MM.1S (cell line): ENCODE measurements around the gene HMGCS1.

Experiments
- DNase-seq: peaks from one replicate; pipeline ENCODE4 v3.0.0-alpha.2; 2015
- H2AFZ ChIP-seq: fragments of 300-600 bp; sonication (generic); 2 replicates; pipeline ENCODE4 v1.6.0; 2016; ENCODE audit warnings: antibody characterized with exemption, low read length
- H3F3A ChIP-seq: fragments of 300-600 bp; sonication (generic); 2 replicates; pipeline ENCODE4 v1.6.1; 2016; ENCODE audit warnings: mild to moderate bottlenecking, antibody characterized with exemption, low read length, moderate library complexity, mixed read lengths; ENCODE audit not compliant: insufficient read depth
- H3K27ac ChIP-seq: fragments of 300-600 bp; sonication (generic); 2 replicates; pipeline ENCODE4 v1.5.1; 2016; ENCODE audit warnings: mild to moderate bottlenecking, low read length
- H3K27me3 ChIP-seq: fragments of 300-600 bp; sonication (generic); replicated peaks from 2 replicates; pipeline ENCODE4 v1.6.0; 2016; ENCODE audit warnings: low read length; ENCODE audit not compliant: insufficient read depth
- H3K36me3 ChIP-seq: fragments of 300-600 bp; sonication (generic); replicated peaks from 2 replicates; pipeline ENCODE4 v1.6.1; 2016; ENCODE audit warnings: mild to moderate bottlenecking, low read length, mixed read lengths; ENCODE audit not compliant: insufficient read depth
- H3K4me1 ChIP-seq: fragments of 300-600 bp; sonication (generic); 2 replicates; pipeline ENCODE4 v1.6.1; 2016; ENCODE audit warnings: low read length, mixed read lengths
- H3K4me2 ChIP-seq: fragments of 300-600 bp; sonication (generic); 2 replicates; pipeline ENCODE4 v1.6.0; 2016; ENCODE audit warnings: low read depth, low read length
- H3K4me3 ChIP-seq: fragments of 300-600 bp; sonication (generic); 2 replicates; pipeline ENCODE4 v1.5.1; 2016; ENCODE audit warnings: low read length, mixed read lengths
- H3K79me2 ChIP-seq: fragments of 300-600 bp; sonication (generic); 2 replicates; pipeline ENCODE4 v1.6.1; 2016; ENCODE audit warnings: mixed run types, low read length, mixed read lengths
- H3K9ac ChIP-seq: fragments of 300-600 bp; sonication (generic); 2 replicates; pipeline ENCODE4 v1.6.1; 2016; ENCODE audit warnings: low read length, mixed read lengths
- H3K9me2 ChIP-seq: fragments of 300-600 bp; sonication (generic); replicated peaks from 2 replicates; pipeline ENCODE4 v1.6.1; 2016; ENCODE audit warnings: mild to moderate bottlenecking, low read length, mixed read lengths; ENCODE audit not compliant: insufficient read depth
- H3K9me3 ChIP-seq: fragments of 300-600 bp; sonication (generic); replicated peaks from 2 replicates; pipeline ENCODE4 v1.6.1; 2016; ENCODE audit warnings: mild to moderate bottlenecking, low read length, mixed read lengths; ENCODE audit not compliant: insufficient read depth
- H4K20me1 ChIP-seq: fragments of 300-600 bp; sonication (generic); 2 replicates; pipeline ENCODE4 v1.6.1; 2016; ENCODE audit warnings: mild to moderate bottlenecking, low read length, moderate library complexity, mixed read lengths; ENCODE audit not compliant: insufficient read depth
- CTCF ChIP-seq: fragments of 300-600 bp; sonication (generic); IDR thresholded peaks from 2 replicates; pipeline ENCODE4 v1.5.1; 2016; ENCODE audit warnings: antibody characterized with exemption, low read length, mixed read lengths
- EZH2 ChIP-seq: fragments of 300-600 bp; sonication (generic); optimal IDR thresholded peaks from 2 replicates; pipeline ENCODE3; 2017; ENCODE audit warnings: low read depth, mild to moderate bottlenecking, antibody characterized with exemption, low read length, mixed read lengths
- EZH2phosphoT487 ChIP-seq: fragments of 300-600 bp; sonication (generic); IDR thresholded peaks from 2 replicates; pipeline ENCODE4 v1.6.1; 2018; ENCODE audit warnings: antibody characterized with exemption, low read length

HMGCS1 gene

DNA sequence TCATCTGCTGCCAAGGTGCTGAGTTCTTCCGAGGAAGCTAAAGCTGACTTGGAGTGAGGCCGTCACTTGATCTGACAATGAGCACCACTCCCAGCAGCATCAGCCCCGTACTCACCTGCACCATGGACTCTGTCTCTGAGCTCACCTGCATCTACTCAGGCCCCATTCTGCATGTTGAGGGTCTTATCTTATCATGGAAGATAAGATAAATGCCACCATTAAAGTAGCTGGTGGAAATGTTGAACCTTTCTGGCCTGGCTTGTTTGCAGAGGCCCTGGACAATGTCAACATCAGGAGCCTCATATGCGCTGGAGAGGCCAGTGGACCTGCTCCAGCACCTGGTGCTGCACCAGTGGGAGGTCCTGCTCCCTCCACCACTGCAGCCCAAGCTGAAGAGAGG is 35.0 kb upstream of the HMGCS1 start:
- H3K27ac ChIP-seq = no peak overlapping the region
- no peaks in the 10 kb centered on the region for H3K4me1 ChIP-seq
- H3K36me3 ChIP-seq = no peaks in the 10 kb centered on the region
- no peaks in the 10 kb centered on the region for H4K20me1 ChIP-seq
- no peaks in the 10 kb centered on the region for H3K9me3 ChIP-seq
- H3K9ac ChIP-seq = no peak overlapping the region
- H3K4me3 ChIP-seq = no peak overlapping the region
- H3K27me3 ChIP-seq = no peaks in the 10 kb centered on the region
- no peak for TF ChIP-seq EZH2
- no peaks in the 10 kb centered on the region for H3K9me2 ChIP-seq
- no peak overlapping the region for H2AFZ ChIP-seq
- H3K4me2 ChIP-seq = no peak overlapping the region
- no peaks in the 10 kb centered on the region for H3K79me2 ChIP-seq
- DNase-seq = no peak
- no peaks in the 10 kb centered on the region for H3F3A ChIP-seq

DNA sequence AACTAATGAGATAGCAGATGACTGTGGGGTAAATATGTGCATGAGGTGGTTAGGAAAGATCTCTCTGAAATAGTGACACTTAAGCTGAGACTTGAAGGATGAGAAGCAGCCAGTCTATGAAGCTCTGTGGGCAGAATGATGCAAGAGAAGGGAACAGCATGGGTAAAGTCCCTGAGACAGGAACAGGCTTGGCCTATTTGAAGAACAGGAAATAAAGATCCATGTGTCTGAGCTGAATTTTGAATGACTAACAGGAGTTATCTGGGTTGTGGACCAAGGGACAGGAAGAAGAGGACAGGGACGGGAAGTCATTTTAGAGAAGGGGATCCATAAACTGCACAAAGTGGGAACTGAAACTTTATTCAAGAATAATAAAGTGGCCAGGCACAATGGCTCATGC is 25.6 kb upstream of the HMGCS1 start:
- no peaks in the 10 kb centered on the region for H3K36me3 ChIP-seq
- TF ChIP-seq CTCF = no peak
- no peak for TF ChIP-seq EZH2
- no peak for TF ChIP-seq EZH2phosphoT487

GRCh38 chr5:43336159-43336558 is 22.9 kb upstream of the HMGCS1 start:
- Histone ChIP-seq H3K9me3 (no peaks in the 10 kb centered on the region), H4K20me1 (no peaks in the 10 kb centered on the region), H3K27me3 (no peaks in the 10 kb centered on the region), H3K79me2 (no peaks in the 10 kb centered on the region), H3K9ac (no peak overlapping the region), H3F3A (no peaks in the 10 kb centered on the region), H3K4me1 (no peaks in the 10 kb centered on the region), H3K36me3 (no peaks in the 10 kb centered on the region), H2AFZ (no peak overlapping the region), H3K9me2 (no peaks in the 10 kb centered on the region), H3K4me2 (no peak overlapping the region), H3K27ac (no peak overlapping the region), H3K4me3 (no peak overlapping the region)
- TF ChIP-seq EZH2phosphoT487 (no peak), CTCF (no peak), EZH2 (no peak)
- no peak for DNase-seq

More for the DNA sequence above, 25.6 kb upstream of the HMGCS1 start:
- Histone ChIP-seq H3K4me3 (no peak overlapping the region), H3K9me2 (no peaks in the 10 kb centered on the region), H4K20me1 (no peaks in the 10 kb centered on the region), H3K27me3 (no peaks in the 10 kb centered on the region), H3K27ac (no peak overlapping the region), H3K79me2 (no peaks in the 10 kb centered on the region), H3K9ac (no peak overlapping the region), H3K9me3 (no peaks in the 10 kb centered on the region), H3K4me2 (no peak overlapping the region), H3K4me1 (no peaks in the 10 kb centered on the region), H3F3A (no peaks in the 10 kb centered on the region), H2AFZ (no peak overlapping the region)
- no peak for DNase-seq

DNA sequence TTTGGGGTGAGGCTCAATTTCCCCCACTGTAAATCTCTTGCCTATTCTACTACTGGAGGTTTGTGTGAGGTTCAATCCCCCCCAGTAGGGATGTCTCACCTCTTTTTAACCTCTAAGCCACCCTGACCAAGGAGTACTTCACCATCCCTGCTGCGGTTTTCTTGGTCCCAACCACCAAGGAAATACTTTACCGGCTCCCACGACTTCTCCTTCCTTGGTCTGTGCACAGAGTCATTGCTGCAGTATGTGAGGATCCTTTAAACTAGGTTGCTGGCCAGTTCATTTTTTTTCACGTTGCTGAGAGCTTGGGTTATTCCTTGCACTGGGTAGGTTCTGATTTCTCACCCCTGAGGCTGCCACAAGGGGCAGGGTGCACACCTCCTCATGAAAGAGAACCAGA is 22.5 kb upstream of the HMGCS1 start:
- H3F3A ChIP-seq = no peaks in the 10 kb centered on the region
- H2AFZ ChIP-seq = no peak overlapping the region
- H3K27me3 ChIP-seq = no peaks in the 10 kb centered on the region
- no peak for TF ChIP-seq EZH2
- TF ChIP-seq EZH2phosphoT487 = no peak
- TF ChIP-seq CTCF = no peak
- no peaks in the 10 kb centered on the region for H3K9me3 ChIP-seq
- no peak overlapping the region for H3K27ac ChIP-seq
- no peaks in the 10 kb centered on the region for H3K79me2 ChIP-seq
- H3K9ac ChIP-seq = no peak overlapping the region
- H4K20me1 ChIP-seq = no peaks in the 10 kb centered on the region
- H3K4me2 ChIP-seq = no peak overlapping the region
- H3K36me3 ChIP-seq = no peaks in the 10 kb centered on the region
- no peak overlapping the region for H3K4me3 ChIP-seq
- H3K4me1 ChIP-seq = no peaks in the 10 kb centered on the region
- no peak for DNase-seq
- no peaks in the 10 kb centered on the region for H3K9me2 ChIP-seq
